Upper lobe of right lung (tissue), 1 donor: ENCODE results near the gene CRELD2. TPM values are rescaled to one million over a fixed set of nuclear protein-coding genes. Genes with fewer than 3 reads are reported as not detected.

ENCODE experiments used
- ATAC-seq: fragments of 200-7000 bp; cut with Tn5 transposase; one replicate; pipeline ENCODE4 v1.9.1; 2020; ENCODE audit warnings: mild to moderate bottlenecking, moderate library complexity
- DNase-seq: peaks from one replicate; pipeline ENCODE4 v3.0.0-alpha.2; 2020
- H3K27ac ChIP-seq: fragments of 200-600 bp; one replicate; pipeline ENCODE4 v1.8.0; 2022
- H3K27me3 ChIP-seq: fragments of 200-600 bp; one replicate; pipeline ENCODE4 v1.8.0; 2022; ENCODE audit warnings: mild to moderate bottlenecking
- H3K36me3 ChIP-seq: fragments of 200-600 bp; one replicate; pipeline ENCODE4 v1.8.0; 2022
- H3K4me1 ChIP-seq: fragments of 200-600 bp; one replicate; pipeline ENCODE4 v1.8.0; 2022
- H3K4me3 ChIP-seq: fragments of 200-600 bp; one replicate; pipeline ENCODE4 v1.8.0; 2022; ENCODE audit warnings: mild to moderate bottlenecking
- H3K9me3 ChIP-seq: fragments of 200-600 bp; one replicate; pipeline ENCODE4 v1.8.0; 2022
- CTCF ChIP-seq: fragments of 200-600 bp; IDR thresholded peaks from one replicate; pipeline ENCODE4 v1.8.0; 2022; ENCODE audit warnings: antibody characterized with exemption
- intact Hi-C: fragments of 100-400 bp; cut with DNase I; formaldehyde crosslinking; loops from one replicate; pipeline ENCODE4 v1.11.0; 2022
- total RNA-seq: library from RNA; stranded (reverse); fragmentation: NEBNext Ultra II Directional; extraction: Animal tissue kit (Norgen Biotek cat#: 25700); gene quantifications from one replicate; pipeline ENCODE4 v1.2.1, GENCODE V29; 2021
- donor health status: DM: no; HTN: yes; CAD: no; lungs with severe emphysema.

CRELD2 gene
- total RNA-seq, 1 donor from 2014 or later: 44.2 TPM

GRCh38 chr22:49934891-49935557, 16.6 kb downstream of the CRELD2 start:
- ATAC-seq: peak; percentile 49
- no peaks in the 10 kb centered on the region for H3K9me3 ChIP-seq
- H3K36me3 ChIP-seq: no peaks in the 10 kb centered on the region
- TF ChIP-seq CTCF: no peak
- peaks cover 47% of the 10 kb centered on the region for H3K4me1 ChIP-seq
- no peaks in the 10 kb centered on the region for H3K27me3 ChIP-seq
- H3K27ac ChIP-seq: peak overlapping the region; percentile 95
- intact Hi-C loops: loop anchor here (10.0 kb wide), 1 partner anchor 50 kb away; no protein-coding TSS in a partner anchor
- DNase-seq: peak; percentile 95
- peak overlapping the region; percentile 63 for H3K4me3 ChIP-seq

DNA sequence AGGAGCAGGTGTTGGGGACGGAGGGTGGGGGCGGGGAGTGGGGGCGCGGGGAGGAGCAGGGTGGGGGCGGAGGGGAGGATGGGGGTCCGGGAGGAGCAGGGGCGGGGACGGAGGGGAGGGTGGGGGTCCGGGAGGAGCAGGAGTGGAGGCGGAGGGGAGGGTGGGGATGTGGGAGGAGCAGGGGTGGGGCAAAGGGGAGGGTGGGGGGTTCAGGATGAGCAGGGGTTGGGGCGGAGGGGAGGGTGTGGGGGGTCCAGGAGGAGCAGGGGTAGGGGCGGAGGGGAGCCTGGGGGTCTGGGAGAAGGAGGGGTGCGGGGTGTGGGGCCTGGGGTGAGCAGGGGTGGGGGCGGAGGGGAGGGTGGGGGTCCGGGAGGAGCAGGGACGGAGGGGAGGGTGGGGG, 17.1 kb downstream of the CRELD2 start:
- intact Hi-C loops: loop anchor here (10.0 kb wide), 1 partner anchor 49 kb away; no protein-coding TSS in a partner anchor
- Histone ChIP-seq H3K4me1 (peaks cover 46% of the 10 kb centered on the region), H3K27ac (peak overlapping the region; percentile 95), H3K9me3 (no peaks in the 10 kb centered on the region), H3K27me3 (no peaks in the 10 kb centered on the region), H3K4me3 (peak overlapping the region; percentile 63), H3K36me3 (no peaks in the 10 kb centered on the region)
- no peak for TF ChIP-seq CTCF
- ATAC-seq (no peak), DNase-seq (no peak)

DNA sequence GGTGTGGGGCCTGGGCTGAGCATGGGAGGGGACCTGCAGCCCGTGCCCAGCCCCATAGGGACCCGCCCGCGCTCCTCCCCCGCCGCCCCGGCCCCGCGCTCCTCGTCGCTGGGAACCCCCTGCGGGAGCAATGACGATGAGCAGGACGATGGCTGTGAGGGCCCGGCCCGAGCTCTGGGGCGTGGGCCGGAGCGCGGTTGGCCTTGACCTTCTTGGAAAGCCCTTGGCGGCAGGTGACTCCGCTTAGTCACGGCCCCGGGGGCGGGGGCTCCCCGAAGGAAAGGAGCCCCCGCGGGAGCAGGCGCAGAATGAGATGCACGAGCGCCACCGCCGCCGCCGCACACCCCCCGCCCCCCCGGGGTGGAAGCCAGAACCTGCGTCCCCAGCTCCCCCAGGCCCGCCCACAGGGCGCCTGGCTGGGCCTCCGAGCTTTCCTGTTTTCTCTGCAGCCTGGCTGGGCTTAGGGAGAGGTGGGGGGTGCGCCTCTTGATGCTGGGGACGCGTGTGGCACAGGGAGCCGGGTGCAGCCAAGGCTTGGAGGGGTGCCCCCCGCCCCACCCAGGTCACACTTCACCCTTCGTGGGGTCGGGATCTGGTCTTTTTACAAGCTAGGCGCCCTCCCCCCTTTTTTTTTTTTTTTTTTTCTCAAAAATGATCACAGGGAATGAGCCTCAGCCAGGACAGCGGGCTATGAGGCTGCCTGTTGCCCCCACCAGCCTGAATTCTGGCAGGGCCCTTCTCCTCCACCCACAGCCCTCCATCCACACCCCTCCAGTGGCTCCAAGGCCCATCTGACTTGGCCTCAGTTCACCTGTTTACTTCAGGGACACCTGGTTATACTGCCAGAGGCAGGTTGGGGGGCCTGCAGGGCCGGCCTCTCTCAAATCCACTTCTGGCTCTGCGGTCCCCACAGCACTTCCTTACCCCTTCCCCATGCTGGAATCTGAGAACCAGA, 17.9 kb downstream of the CRELD2 start:
- Histone ChIP-seq H3K27me3 (no peaks in the 10 kb centered on the region), H3K4me3 (peak overlapping the region; percentile 63), H3K9me3 (no peaks in the 10 kb centered on the region), H3K27ac (peak overlapping the region; percentile 95), H3K36me3 (no peaks in the 10 kb centered on the region), H3K4me1 (peaks cover 40% of the 10 kb centered on the region)
- ATAC-seq (peak; percentile 81), DNase-seq (peak; percentile 98)
- intact Hi-C loops: loop anchor here (10.0 kb wide), 1 partner anchor 49 kb away; no protein-coding TSS in a partner anchor
- TF ChIP-seq CTCF: no peak

DNA sequence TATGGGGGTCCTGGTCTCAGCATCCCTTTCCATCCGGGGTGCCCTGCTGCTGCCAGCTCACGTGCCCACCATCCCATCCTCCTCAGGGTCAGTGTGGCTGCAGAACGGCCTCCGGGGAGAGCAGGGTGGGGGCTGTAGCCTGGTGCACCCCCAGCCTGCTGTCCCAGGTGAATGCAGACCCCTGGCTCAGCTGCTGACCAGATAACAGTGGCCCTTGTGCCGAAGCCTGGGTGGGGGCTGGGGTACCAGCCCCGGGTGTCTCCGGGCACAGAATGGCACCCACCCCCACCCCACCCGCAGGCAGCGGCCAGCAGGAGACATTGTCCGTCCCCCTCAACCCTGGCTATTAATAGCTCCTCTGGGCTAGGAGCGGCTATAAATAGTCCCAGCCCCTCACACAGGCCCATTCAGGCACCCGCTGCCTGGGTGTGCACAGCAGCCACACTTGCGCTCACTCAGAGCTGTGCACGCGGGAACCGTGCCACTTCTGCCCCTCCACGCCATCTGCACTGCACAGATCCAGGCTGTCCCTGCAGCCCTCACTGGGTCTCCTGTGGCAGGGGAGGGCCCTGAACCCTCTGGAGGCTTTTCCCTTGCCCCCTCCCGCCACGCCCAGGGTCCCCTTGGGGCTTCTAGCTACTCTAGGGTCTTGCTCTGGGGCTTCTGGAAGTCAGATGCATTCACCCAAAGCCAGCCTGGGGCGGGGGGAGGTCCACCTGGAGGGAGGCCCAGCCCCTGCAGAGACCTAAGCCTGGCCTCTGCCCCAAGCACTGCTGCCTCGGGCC, 18.7 kb downstream of the CRELD2 start:
- H3K27me3 ChIP-seq: no peaks in the 10 kb centered on the region
- DNase-seq: peak; percentile 63
- H3K9me3 ChIP-seq: no peaks in the 10 kb centered on the region
- TF ChIP-seq CTCF: no peak
- no peaks in the 10 kb centered on the region for H3K36me3 ChIP-seq
- intact Hi-C loops: loop anchor here (10.0 kb wide), 1 partner anchor 48 kb away; no protein-coding TSS in a partner anchor
- H3K27ac ChIP-seq: peak overlapping the region; percentile 95
- no peak for ATAC-seq
- peak overlapping the region; percentile 63 for H3K4me3 ChIP-seq
- H3K4me1 ChIP-seq: peaks cover 33% of the 10 kb centered on the region
